Stimulated activated CD8-positive, alpha-beta memory T cell treated with anti-CD3 and anti-CD28 coated beads, Interleukin-2, amount 100 ng/mL, for 48 hours (primary cell): ENCODE measurements around the gene GDF11.

Source experiments
- DNase-seq, 2 donors: peaks; one replicate each; pipeline ENCODE4 v3.0.0-alpha.2; 2020; ENCODE audit warnings: low read depth in 2 of 2

GDF11 gene

DNA sequence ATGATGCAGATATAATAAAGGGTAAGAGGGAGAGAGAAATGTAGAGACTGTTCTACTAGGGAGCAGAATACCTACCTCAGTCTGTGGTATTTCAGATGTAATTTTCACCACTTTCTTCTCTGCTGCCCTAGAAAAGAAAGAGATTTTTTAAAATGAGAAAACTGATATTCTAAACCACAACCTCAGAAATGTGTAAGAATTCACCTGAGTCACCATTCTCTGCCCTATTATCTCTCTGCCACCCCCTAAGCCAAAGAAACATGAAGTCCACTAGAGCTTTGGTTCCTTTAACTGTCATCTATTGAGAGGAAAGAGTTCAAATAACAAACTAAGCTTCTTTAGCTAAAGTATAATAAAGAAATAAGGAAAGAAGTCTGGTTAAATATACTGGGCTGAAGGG, 53.0 kb downstream of the GDF11 start:
- DNase-seq: no peak

DNA sequence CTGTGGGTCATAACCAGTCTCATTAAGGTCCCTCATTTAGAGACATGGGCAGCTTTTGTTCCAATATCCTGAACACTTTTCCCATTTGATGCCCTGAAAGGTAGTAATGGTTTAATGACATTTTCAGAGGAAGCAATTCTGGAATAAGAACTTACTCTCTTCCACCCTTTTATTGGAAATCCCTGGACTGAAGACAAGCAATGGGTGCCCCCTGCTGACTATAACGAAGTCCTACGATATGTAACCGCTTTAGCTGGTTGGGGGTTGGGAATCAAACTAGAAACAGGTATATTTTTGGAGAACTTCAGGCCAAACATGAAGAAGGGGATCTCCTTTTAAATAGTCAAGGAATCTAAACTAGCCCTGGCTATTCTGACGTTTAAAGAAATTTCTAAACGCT, 54.1 kb downstream of the GDF11 start:
- no peak for DNase-seq

DNA sequence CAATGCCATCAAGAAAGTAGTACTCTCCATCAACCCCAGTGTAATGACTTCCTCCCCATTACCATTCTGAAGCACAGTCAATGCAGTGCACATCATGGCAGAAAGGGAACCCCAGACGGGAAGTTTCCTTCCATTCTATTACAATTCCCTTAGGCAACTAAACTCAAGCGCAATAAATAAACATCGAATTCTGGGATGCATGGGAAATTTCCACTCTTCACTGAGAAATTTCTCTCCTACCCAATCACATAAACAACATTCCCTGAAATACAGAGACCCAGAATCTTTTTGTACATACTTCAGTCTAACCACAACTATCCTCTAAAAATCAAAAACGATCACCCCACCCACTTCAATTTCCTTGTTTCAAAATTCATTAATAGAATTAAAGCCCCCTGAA, 54.6 kb downstream of the GDF11 start:
- no peak for DNase-seq
